Measurements from ENCODE around the gene ABI3.

Gene ABI3

GRCh38 chr17:49200423-49201083 is 10.0 kb upstream of the ABI3 start:
- H3K36me3 ChIP-seq (replicated peaks; ENCODE audit: insufficient read depth, low read length) = no peaks in the 10 kb centered on the region
- no peak for DNase-seq
- H3K79me2 ChIP-seq (ENCODE audit: low read length) = no peaks in the 10 kb centered on the region
- H2AFZ ChIP-seq (ENCODE audit: low read length) = no peak overlapping the region
- no peaks in the 10 kb centered on the region for H4K20me1 ChIP-seq (ENCODE audit: insufficient read depth, low read length)
- H3K9ac ChIP-seq (ENCODE audit: low read length) = no peak overlapping the region
- H3K4me2 ChIP-seq (ENCODE audit: low read depth, low read length) = no peak overlapping the region
- no peaks in the 10 kb centered on the region for H3K9me3 ChIP-seq (replicated peaks; ENCODE audit: insufficient read depth, low read length)
- no peaks in the 10 kb centered on the region for H3K9me2 ChIP-seq (replicated peaks; ENCODE audit: insufficient read depth, low read length)
- H3F3A ChIP-seq (ENCODE audit: insufficient read depth, low read length) = no peaks in the 10 kb centered on the region; the same call in 1 of the 2 replicates
- peaks cover 23% of the 10 kb centered on the region; the same call in 1 of the 2 replicates for H3K27me3 ChIP-seq (replicated peaks; ENCODE audit: insufficient read depth, low read length)
- no peak for TF ChIP-seq EZH2 (optimal IDR thresholded peaks at IDR 0.05; ENCODE audit: low read depth, low read length)
- TF ChIP-seq EZH2phosphoT487 (IDR thresholded peaks at IDR 0.05; ENCODE audit: low read length) = no peak
- TF ChIP-seq, protein P1, sequence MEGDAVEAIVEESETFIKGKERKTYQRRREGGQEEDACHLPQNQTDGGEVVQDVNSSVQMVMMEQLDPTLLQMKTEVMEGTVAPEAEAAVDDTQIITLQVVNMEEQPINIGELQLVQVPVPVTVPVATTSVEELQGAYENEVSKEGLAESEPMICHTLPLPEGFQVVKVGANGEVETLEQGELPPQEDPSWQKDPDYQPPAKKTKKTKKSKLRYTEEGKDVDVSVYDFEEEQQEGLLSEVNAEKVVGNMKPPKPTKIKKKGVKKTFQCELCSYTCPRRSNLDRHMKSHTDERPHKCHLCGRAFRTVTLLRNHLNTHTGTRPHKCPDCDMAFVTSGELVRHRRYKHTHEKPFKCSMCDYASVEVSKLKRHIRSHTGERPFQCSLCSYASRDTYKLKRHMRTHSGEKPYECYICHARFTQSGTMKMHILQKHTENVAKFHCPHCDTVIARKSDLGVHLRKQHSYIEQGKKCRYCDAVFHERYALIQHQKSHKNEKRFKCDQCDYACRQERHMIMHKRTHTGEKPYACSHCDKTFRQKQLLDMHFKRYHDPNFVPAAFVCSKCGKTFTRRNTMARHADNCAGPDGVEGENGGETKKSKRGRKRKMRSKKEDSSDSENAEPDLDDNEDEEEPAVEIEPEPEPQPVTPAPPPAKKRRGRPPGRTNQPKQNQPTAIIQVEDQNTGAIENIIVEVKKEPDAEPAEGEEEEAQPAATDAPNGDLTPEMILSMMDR (IDR thresholded peaks at IDR 0.05; ENCODE audit: low read length) = no peak
- no peaks in the 10 kb centered on the region for H3K4me1 ChIP-seq (ENCODE audit: low read length)
- H3K27ac ChIP-seq (ENCODE audit: low read length) = no peak overlapping the region
- no peak overlapping the region for H3K4me3 ChIP-seq (ENCODE audit: low read length)

GRCh38 chr17:49201481-49201927 is 9.0 kb upstream of the ABI3 start:
- no peak overlapping the region for H3K27ac ChIP-seq (ENCODE audit: low read length)
- H3K4me2 ChIP-seq (ENCODE audit: low read depth, low read length) = no peak overlapping the region
- H3K27me3 ChIP-seq (replicated peaks; ENCODE audit: insufficient read depth, low read length) = peaks cover 23% of the 10 kb centered on the region; the same call in 1 of the 2 replicates
- H3K9me2 ChIP-seq (replicated peaks; ENCODE audit: insufficient read depth, low read length) = no peaks in the 10 kb centered on the region
- no peaks in the 10 kb centered on the region for H3K4me1 ChIP-seq (ENCODE audit: low read length)
- no peak overlapping the region for H3K9ac ChIP-seq (ENCODE audit: low read length)
- TF ChIP-seq, protein P1 (IDR thresholded peaks at IDR 0.05; ENCODE audit: low read length) = no peak
- no peak for TF ChIP-seq EZH2 (optimal IDR thresholded peaks at IDR 0.05; ENCODE audit: low read depth, low read length)
- TF ChIP-seq EZH2phosphoT487 (IDR thresholded peaks at IDR 0.05; ENCODE audit: low read length) = no peak
- H4K20me1 ChIP-seq (ENCODE audit: insufficient read depth, low read length) = no peaks in the 10 kb centered on the region
- H3K4me3 ChIP-seq (ENCODE audit: low read length) = no peak overlapping the region
- no peak for DNase-seq
- H3K9me3 ChIP-seq (replicated peaks; ENCODE audit: insufficient read depth, low read length) = no peaks in the 10 kb centered on the region
- no peaks in the 10 kb centered on the region for H3F3A ChIP-seq (ENCODE audit: insufficient read depth, low read length)
- no peaks in the 10 kb centered on the region for H3K36me3 ChIP-seq (replicated peaks; ENCODE audit: insufficient read depth, low read length)
- H2AFZ ChIP-seq (ENCODE audit: low read length) = no peak overlapping the region
- no peaks in the 10 kb centered on the region for H3K79me2 ChIP-seq (ENCODE audit: low read length)

- H3K79me2 ChIP-seq (ENCODE audit: low read length) = no peaks in the 10 kb centered on the region
- H3K4me3 ChIP-seq (ENCODE audit: low read length) = no peak overlapping the region
- DNase-seq = no peak
- no peak for TF ChIP-seq EZH2 (optimal IDR thresholded peaks at IDR 0.05; ENCODE audit: low read depth, low read length)
- TF ChIP-seq, protein P1 (IDR thresholded peaks at IDR 0.05; ENCODE audit: low read length) = no peak
- TF ChIP-seq EZH2phosphoT487 (IDR thresholded peaks at IDR 0.05; ENCODE audit: low read length) = no peak
- H3K9me3 ChIP-seq (replicated peaks; ENCODE audit: insufficient read depth, low read length) = no peaks in the 10 kb centered on the region
- H3K9ac ChIP-seq (ENCODE audit: low read length) = no peak overlapping the region
- no peak overlapping the region for H3K27ac ChIP-seq (ENCODE audit: low read length)
- no peak overlapping the region for H2AFZ ChIP-seq (ENCODE audit: low read length)
- H3K9me2 ChIP-seq (replicated peaks; ENCODE audit: insufficient read depth, low read length) = no peaks in the 10 kb centered on the region
- no peaks in the 10 kb centered on the region for H3K36me3 ChIP-seq (replicated peaks; ENCODE audit: insufficient read depth, low read length)
- peaks cover 36% of the 10 kb centered on the region for H3K27me3 ChIP-seq (replicated peaks; ENCODE audit: insufficient read depth, low read length)
- no peaks in the 10 kb centered on the region for H3F3A ChIP-seq (ENCODE audit: insufficient read depth, low read length)
- H3K4me2 ChIP-seq (ENCODE audit: low read depth, low read length) = no peak overlapping the region
- H3K4me1 ChIP-seq (ENCODE audit: low read length) = no peaks in the 10 kb centered on the region
- no peaks in the 10 kb centered on the region for H4K20me1 ChIP-seq (ENCODE audit: insufficient read depth, low read length)
Measured at GRCh38 chr17:49203796-49204195, 6.7 kb upstream of the ABI3 start.
